Measurements from ENCODE around the gene CD4. TPM values are rescaled to one million over a fixed set of nuclear protein-coding genes. Genes with fewer than 3 reads are reported as not detected.

Gene CD4
- total RNA-seq, 1 donor from 2014 or later: 7.4 TPM

DNA sequence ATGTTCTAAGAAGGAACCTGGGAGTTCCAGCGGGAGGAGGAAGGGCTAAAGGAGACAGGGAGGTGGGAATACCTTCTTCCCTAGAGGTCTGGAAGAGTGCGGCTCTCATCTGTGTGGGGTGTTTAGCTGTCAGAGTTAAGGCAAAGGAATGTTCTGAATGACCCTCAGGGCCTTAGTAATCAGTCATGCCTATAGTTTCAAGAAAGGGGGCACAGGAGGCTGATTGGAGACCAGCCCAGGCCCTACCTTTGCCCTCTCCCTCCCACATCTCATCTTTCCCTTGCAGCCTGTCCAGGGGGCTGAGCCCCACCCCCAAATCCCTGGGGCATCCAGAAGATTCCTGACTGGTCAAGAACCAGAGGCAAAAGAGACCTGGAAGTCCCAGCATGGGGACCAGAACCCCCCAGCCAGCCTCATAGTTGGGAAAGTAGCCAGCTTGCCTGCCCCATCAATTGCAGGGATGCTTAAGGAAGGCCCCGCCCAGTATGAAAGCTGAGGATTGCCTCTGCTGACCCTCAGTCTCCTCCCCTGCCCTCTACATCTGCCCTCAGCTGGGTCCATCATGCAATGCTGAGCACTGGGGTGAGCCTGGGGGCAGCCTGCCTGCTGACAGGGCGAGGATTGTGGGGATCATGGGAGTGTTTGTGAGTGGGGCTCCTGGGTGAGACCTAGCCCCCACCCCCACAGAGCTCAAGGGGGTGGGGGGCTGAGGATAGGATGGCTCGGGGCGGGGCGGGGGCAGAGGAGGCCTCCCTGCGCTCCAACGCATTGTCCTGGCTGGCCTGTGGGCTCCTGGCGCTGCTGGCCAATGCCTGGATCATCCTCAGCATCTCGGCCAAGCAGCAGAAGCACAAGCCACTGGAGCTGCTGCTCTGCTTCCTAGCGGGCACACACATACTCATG is 34.1 kb downstream of the CD4 start:
- intact Hi-C loops (cut with micrococcal nuclease): no loop called here
- peaks cover 43% of the 10 kb centered on the region for H3K4me1 ChIP-seq
- peaks cover 24% of the 10 kb centered on the region for H3K27me3 ChIP-seq (ENCODE audit: low read depth)
- H3K36me3 ChIP-seq: no peaks in the 10 kb centered on the region
- TF ChIP-seq, protein P1, sequence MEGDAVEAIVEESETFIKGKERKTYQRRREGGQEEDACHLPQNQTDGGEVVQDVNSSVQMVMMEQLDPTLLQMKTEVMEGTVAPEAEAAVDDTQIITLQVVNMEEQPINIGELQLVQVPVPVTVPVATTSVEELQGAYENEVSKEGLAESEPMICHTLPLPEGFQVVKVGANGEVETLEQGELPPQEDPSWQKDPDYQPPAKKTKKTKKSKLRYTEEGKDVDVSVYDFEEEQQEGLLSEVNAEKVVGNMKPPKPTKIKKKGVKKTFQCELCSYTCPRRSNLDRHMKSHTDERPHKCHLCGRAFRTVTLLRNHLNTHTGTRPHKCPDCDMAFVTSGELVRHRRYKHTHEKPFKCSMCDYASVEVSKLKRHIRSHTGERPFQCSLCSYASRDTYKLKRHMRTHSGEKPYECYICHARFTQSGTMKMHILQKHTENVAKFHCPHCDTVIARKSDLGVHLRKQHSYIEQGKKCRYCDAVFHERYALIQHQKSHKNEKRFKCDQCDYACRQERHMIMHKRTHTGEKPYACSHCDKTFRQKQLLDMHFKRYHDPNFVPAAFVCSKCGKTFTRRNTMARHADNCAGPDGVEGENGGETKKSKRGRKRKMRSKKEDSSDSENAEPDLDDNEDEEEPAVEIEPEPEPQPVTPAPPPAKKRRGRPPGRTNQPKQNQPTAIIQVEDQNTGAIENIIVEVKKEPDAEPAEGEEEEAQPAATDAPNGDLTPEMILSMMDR (IDR thresholded peaks at IDR 0.05; ENCODE audit: borderline replicate concordance): no peak
- H3K4me3 ChIP-seq: no peak overlapping the region
- no peak overlapping the region for H3K27ac ChIP-seq (replicated peaks)
- DNase-seq: no peak
- no peaks in the 10 kb centered on the region for H3K9me3 ChIP-seq (replicated peaks)

DNA sequence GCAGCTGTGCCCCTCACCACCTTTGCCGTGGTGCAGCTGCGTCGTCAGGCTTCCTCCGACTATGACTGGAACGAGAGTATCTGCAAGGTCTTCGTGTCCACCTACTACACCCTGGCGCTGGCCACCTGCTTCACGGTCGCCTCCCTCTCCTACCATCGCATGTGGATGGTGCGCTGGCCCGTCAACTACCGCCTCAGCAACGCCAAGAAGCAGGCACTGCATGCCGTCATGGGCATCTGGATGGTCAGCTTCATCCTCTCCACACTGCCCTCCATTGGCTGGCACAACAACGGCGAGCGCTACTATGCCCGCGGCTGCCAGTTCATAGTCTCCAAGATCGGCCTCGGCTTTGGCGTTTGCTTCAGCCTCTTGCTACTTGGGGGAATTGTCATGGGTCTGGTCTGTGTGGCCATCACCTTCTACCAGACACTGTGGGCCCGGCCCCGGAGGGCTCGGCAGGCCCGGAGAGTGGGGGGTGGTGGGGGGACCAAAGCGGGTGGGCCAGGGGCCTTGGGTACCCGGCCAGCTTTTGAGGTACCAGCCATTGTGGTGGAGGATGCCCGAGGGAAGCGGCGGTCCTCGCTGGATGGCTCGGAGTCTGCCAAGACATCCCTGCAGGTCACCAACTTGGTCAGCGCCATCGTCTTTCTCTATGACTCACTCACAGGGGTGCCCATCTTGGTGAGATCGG is 34.9 kb downstream of the CD4 start:
- TF ChIP-seq, protein P1 (IDR thresholded peaks at IDR 0.05; ENCODE audit: borderline replicate concordance): no peak
- Histone ChIP-seq H3K27ac (replicated peaks) (no peak overlapping the region), H3K36me3 (no peaks in the 10 kb centered on the region), H3K4me1 (peaks cover 51% of the 10 kb centered on the region), H3K27me3 (ENCODE audit: low read depth) (peaks cover 29% of the 10 kb centered on the region), H3K4me3 (no peak overlapping the region), H3K9me3 (replicated peaks) (no peaks in the 10 kb centered on the region)
- intact Hi-C loops (cut with micrococcal nuclease): no loop called here
- no peak for DNase-seq

DNA sequence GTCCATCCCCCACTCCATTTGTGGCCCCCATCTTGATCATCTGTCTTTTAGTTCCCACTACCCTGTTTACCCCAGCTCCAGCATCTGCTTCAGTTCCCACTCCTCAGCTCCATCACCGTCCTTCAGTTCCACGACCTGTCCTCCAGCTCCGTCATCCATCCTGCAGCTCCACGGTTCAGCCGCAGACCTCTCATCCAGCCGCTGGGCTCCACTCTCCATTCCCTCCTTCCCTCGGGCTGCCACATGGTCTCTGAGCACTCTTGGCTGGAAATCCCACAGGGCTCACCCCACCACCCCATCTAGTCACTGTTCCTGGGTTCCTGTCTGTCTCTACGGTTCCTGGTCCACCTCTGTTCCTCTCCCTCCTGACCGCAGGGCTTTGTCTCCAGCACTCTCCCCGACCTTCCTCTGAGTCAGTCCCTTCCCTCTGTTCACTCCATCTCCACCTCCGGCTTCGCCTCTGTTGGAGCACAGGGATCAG is 35.6 kb downstream of the CD4 start:
- Histone ChIP-seq H3K27ac (replicated peaks) (no peak overlapping the region), H3K4me1 (peaks cover 58% of the 10 kb centered on the region), H3K27me3 (ENCODE audit: low read depth) (peaks cover 27% of the 10 kb centered on the region), H3K9me3 (replicated peaks) (no peaks in the 10 kb centered on the region), H3K4me3 (peak overlapping the region; percentile 26), H3K36me3 (no peaks in the 10 kb centered on the region)
- intact Hi-C loops (cut with micrococcal nuclease): loop anchor here (5.0 kb wide), 1 partner anchor 78 kb away; no protein-coding TSS in a partner anchor
- DNase-seq: no peak
- TF ChIP-seq, protein P1 (IDR thresholded peaks at IDR 0.05; ENCODE audit: borderline replicate concordance): no peak

DNA sequence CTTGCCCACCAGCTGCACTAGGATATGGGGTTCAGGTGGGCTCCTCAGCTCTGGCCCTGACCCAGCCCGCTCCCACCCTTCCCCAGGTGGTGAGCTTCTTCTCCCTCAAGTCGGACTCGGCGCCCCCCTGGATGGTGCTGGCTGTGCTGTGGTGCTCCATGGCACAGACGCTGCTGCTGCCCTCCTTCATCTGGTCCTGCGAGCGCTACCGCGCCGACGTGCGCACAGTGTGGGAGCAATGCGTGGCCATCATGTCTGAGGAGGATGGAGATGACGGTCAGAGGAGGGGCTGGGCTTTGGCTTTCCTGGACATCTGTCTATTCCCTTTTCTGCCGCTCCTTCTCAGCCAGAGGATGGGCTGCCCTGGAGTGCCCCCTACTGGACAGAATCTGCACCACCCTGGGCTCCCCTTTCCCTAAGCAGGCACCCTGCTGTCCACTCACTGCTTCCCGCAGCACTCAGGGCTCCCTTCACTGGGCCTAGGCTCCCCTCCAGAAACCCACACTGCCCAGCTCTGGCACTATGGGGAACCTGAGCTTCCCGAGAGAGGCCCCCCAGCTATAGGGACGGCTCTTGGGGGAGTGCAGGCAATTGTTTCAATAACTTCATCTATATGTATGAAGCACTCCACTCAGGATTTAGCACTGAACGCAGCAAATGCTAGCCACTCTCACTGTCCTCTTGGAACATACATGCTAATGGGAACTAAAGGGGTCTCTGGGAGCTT is 36.2 kb downstream of the CD4 start:
- TF ChIP-seq, protein P1 (IDR thresholded peaks at IDR 0.05; ENCODE audit: borderline replicate concordance): peak; percentile 95
- Histone ChIP-seq H3K4me3 (peak overlapping the region; percentile 26), H3K9me3 (replicated peaks) (no peaks in the 10 kb centered on the region), H3K27me3 (ENCODE audit: low read depth) (peaks cover 22% of the 10 kb centered on the region), H3K27ac (replicated peaks) (no peak overlapping the region), H3K4me1 (peaks cover 63% of the 10 kb centered on the region), H3K36me3 (no peaks in the 10 kb centered on the region)
- DNase-seq: peak; percentile 87
- intact Hi-C loops (cut with micrococcal nuclease): loop anchor here (5.0 kb wide), 1 partner anchor 78 kb away; no protein-coding TSS in a partner anchor
